Measurements from ENCODE around the gene OR52K1.
A peak's percentile ranks its signal among the peaks of the same experiment; 100 is the strongest.
"Not testable (repeated sequence)": the region's sequence is repeated elsewhere in the genome, so short reads cannot be mapped to it uniquely, and the experiment has no call there.

Gene OR52K1

DNA sequence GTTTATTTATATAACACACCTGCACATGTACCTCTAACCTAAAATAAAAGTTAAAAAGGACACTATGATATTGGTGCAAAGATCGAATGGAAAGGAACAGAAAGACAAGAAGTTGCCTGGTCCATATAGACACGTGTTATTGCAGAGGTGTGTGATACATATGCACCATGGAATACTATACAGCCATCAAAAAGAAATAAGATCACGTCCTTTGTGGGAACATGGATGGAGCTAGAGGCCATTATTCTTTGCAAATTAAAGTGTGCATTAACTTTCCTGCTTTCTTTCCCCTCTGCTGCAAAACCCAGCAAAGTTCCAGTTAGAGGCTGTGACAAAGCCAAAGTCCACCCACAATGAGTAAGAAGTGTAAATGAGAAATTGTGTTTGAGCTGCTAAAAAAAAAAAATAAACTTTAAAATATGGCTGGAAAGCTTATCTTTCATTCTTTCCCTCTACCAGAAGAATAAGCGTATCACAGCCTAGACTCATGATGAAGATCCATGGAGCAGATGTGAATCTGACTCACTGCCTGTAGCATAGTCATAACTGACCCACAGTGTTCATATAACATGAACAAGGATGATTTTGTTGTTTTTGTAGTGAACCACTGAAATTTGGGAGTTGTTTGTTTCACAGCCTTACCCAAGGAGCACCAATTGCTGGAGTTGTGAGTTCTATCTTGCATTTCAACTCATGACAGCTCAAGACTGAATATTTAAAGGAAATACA, 9.6 kb downstream of the OR52K1 start:
- no peak for DNase-seq (ENCODE audit: low read depth in 2 of 2)

DNA sequence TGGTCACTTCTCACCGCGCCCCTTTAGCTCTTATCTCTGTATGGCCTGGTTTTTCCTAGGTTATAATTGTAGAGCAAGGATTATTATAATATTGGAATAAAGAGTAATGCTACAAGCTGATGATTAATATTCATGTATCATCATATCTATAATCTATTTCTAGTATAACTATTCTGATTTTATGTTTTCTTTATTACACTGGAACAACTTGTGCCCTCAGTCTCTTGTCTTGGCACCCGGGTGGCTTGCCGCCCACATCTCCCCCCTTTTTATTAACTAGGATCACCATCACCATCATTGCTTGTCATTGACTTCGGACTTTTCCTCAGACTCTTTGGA, 11.0 kb downstream of the OR52K1 start:
- no peak for DNase-seq (ENCODE audit: low read depth in 2 of 2)

DNA sequence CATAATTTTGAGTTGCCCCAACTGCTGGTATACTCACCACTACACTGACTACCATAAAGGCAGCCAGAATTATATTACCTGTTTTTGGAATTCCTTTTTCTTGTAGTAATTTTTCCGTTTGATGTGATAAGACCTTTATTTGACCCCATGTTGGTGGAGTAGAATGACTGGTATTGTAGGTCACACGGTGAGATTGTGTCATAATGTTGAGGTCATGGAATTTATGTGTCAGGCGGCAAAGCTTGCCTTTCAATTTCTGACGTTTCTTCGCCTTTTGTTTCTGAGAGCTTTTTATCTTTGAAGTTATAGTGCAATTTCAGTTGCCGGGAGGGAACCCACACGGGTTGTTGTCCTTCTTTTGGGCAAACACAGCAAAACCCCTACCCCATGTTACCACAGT, 13.0 kb downstream of the OR52K1 start:
- DNase-seq (ENCODE audit: low read depth in 2 of 2), result no peak

DNA sequence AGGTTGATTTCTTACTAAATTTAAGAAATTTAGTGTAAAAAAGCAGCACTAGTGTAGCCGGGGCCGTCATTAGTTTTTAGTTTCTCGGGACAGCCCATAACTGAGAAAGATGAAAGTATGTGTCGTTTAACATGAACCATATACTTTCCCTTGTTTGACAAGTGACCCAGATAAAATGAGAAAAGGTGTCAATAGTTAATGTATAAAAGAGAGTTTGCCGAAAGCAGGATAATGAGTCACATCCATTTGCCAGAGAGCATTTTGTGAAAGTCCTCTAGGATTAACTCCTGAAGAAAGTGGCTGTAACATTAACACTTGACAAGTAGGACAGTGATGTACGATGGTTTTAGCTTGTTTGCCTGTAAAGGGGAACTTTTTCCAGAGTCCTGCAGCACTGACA, 13.5 kb downstream of the OR52K1 start:
- no peak for DNase-seq (ENCODE audit: low read depth in 2 of 2)

DNA sequence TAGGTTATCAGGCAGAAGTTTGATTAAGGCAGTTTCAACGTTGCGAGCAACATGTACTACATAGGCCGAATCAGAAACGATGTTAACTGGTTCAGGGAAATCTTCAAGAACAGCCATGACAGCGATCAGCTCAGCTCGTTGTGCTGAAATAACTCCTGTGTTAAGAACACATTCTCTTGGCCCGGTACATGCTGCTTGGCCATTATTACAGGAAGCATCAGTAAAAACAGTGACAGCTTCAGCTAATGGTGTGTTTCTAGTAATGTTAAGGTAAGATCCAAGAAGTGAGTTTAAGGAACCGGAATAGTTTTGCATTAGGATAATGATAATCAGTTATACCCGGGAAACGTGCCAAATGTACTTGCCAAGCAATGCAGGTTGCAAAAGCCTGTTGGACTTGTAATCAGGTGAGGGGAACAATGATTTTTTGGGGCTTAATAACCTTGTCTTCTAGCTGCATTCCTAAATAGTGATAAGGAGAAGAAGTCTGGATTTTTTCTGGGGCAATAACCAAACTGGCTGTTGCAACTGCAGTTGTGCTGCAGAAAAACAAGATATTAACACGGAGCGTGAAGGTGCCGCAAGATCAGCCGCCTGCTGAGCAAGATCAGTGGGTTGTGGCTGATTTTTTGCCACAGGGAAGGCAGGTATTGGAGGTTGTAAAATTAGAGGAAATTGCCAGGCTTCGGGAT, 14.3 kb downstream of the OR52K1 start:
- DNase-seq (ENCODE audit: low read depth in 2 of 2), result no peak

DNA sequence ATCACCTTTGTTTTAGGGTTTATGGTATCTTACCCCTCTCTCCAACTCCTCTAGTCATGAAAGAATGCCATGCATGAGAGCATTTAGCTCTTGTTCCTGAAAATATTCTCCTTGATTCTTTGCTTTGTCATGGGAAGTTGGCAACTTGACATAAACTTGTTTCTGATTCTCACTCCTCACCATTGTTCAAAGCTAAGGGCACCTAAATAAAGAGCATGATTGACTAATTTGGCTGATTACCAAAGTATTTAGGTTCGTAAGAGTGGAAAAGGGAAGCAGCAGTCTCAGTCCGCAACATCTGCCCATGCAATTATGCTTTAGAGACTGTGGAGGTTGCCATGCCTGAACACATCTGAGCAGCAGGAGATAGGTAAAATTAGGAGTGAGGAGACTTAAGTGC, 26.4 kb downstream of the OR52K1 start:
- DNase-seq (ENCODE audit: low read depth in 2 of 2), result no peak

DNA sequence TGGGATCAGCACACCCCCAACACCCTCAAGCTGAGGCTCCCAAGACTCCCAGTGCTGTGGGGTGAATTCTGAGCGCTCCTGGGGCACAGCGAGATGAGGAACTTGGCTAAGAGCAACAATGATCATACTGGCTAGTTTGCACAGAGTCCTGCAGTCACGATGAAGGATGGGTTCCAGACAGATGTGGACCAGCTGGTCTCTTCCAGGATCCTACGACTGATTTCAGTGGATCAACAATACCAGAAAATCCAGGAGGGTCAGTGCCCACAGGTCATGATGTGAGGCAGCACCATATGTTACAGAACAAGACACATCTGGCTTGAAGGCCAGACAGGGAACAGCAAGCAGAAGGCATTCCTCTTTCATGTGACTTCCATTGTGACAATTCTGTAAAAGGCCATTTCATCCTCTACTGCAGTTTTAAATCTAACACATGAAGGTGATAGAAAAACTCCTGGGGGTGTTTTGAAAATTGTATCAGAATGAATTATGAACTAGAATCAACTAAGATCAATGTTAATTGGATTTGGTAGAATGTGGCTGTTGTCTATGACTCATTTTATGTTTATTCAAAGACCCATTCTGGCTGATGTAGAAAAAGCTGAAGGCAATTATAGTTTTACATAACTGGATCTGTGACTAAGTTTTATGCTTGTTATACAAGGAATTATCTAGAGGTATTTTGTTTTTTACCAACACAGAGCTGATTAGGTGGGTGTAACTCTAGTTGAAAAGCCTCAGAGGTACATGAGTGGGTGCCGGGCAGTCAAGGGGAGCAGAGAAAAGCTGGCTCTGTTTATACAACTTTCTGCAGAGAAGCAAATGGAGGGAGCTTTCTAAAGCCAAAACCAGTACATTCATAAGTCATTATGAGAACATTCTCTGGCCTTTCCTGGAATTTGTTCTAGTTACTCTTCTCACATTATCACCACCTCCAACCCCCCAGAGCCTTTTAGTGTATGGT, 29.1 kb downstream of the OR52K1 start:
- no peak for DNase-seq (ENCODE audit: low read depth in 2 of 2)

DNA sequence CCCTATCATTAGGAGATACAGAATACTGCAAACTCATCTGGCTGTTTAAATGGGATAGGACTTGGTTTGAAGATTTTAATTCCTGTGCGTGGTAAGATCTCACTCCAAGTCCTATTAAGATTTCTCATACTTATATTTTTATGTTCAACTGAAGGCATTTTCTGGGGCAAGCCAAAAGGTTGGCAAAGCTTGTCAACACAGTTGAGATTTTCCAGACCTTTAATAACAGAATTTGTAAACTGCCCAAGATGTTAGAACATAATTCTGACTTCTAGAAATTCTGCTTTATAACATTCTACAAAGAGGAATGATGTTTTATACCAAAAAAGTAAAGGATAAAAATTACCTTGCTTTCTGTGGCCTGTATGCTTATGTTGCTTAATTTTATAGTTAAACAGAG, 31.8 kb downstream of the OR52K1 start:
- no peak for DNase-seq (ENCODE audit: low read depth in 2 of 2)

DNA sequence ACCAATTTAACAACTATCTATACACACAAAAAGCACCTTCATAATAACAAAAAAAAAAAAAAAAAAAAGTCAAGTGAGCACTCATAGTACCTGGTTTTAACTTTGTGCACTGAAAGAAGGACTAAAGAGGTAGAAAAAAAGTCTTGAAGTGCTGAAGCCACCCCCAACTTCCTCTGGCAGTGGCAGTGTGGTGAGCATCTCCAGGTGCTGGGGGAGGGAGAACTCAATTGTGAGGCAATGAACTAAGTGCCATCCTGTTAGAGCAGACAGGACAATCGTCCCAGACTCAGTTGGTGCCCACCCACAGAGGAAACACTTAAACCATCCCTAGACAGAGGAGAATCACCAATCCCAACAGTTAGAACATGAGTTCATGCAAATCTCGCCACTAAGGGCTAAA, 39.9 kb downstream of the OR52K1 start:
- no peak for DNase-seq (ENCODE audit: low read depth in 2 of 2)

DNA sequence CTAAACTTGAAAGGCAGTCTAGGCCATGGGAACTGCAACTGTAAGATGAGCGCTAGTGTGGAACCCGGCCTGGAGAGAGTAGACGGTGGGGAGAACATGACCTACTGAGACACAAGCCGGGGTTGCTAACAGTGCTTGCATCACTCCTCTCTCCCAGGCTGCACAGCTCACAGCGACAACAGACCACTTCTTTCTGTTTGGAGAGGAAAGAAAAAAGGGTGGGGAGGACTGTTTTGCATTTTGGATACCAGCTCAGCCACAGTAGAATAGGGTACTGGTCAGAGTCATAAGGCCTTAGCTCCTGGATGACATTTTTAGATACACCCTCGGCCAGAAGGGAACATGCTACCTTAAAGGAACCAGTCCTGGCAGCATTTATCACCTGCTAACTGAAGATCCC, 40.3 kb downstream of the OR52K1 start:
- no peak for DNase-seq (ENCODE audit: low read depth in 2 of 2)

DNA sequence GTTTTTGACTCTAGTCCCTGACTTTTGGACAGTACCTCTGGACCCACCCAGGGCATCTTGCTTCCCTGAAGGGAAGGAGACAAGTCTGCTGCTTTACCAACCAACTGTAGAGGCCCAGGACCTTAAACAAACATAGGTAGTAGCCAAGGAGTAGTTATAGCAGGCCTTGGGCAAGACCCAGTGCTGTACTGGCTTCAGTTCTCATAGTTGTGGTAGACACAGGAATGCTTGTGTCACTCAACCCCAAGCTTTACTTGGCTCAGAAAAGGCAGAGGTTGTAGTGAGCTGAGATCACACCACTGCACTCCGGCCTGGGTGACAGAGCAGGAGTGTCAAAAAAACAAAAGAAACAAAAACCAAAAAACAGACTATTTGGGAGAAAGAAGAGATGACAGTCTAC, 41.2 kb downstream of the OR52K1 start:
- no peak for DNase-seq (ENCODE audit: low read depth in 2 of 2)

DNA sequence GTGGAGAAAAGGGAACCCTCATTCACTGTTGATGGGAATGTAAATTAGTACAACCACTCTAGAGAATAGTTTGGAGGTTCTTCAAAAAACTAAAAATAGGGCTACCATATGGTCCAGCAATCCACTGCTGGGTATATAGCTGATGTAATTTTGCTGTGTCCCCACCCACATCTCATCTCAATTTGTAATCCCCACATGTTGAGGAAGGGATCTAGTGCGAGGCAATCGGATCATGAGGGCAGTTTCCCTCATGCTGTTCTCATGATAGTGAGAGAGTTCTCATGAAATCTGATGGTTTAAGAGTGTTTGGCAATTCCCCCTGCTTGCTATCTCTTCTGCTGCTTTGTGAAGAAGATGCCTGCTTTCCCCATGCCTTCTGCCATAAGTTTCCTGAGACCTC, 45.5 kb downstream of the OR52K1 start:
- no peak for DNase-seq (ENCODE audit: low read depth in 2 of 2)

DNA sequence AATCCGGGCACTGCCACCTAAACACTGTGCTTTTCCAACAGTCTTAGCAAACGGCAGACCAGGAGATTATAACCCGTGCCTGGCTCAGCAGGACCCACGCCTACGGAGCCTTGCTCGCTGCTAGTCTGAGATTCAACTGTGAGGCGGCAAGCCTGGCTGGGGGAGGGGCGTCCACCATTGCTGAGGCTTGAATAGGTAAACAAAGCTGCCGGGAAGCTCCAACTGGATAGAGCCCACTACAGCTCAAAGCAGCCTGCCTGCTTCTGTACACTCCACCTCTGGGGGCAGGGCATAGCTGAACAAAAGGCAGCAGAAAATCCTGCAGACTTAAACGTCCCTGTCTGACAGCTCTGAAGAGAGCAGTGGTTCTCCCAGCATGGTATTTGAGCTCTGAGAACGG, 49.2 kb downstream of the OR52K1 start:
- DNase-seq (ENCODE audit: low read depth in 2 of 2), result not testable (repeated sequence)

DNA sequence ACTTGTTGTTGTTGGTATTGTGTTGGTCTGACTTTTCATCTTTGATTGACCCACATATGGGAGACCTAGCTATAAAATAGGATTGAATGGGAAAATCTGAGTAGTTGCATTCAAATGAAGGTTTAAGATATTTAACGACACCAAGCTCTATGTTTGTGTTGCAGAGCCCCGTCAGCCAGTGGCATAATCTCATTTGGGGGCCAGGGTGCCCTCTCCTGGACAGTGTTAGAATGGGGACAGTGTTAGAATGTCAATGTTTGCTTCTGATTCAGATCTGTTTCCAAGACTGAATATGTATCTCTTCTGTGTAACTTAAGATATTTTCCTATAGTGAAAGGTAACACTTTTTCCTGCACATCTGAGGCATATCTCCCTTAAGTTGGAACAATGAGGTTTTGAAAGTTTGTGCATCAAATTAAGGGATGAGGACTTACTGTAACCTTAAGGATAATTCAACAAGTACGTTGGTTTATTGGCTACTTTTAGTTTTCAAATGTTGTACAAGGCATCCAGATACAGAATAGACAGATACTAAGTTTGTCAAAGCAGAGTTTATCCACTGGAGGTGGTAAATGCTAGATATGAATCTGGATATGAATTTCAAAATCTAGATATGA, 57.3 kb downstream of the OR52K1 start:
- DNase-seq (ENCODE audit: low read depth in 2 of 2), result peak in 1 of 2 experiments; percentile 1

DNA sequence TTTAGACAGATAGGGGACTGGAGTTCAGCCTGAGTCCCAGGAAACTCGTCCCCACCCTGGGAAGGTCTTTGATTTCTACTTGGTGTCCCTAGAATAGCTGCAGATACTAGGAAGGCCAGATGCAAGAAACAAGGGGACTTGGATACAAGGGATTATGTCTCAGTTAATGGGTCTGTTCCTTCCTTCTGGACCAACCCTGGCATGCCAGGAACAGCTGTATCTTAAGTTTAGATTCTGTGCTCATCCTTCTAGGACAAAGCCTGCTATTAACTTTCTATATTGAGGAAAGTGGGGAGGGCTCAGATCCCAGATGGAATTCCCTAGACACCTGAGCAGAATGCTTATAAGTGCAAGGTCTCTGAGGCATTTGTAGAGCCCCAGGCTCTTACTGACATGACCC, 58.6 kb downstream of the OR52K1 start:
- no peak for DNase-seq (ENCODE audit: low read depth in 2 of 2)

Data from fibroblast of skin of left biceps (primary cell).